Peyer's patch (tissue), 4 donors: Measurements from ENCODE around the gene HSPG2. TPM values are rescaled to one million over a fixed set of nuclear protein-coding genes. Genes with fewer than 3 reads are reported as not detected.
"Not testable (repeated sequence)": the region's sequence is repeated elsewhere in the genome, so short reads cannot be mapped to it uniquely, and the experiment has no call there.

Source experiments
- DNase-seq, 3 donors: peaks; one replicate each; pipeline ENCODE4 v3.0.0-alpha.2; 2017 to 2019
- H3K27ac ChIP-seq, 4 donors: fragments of 200-600 bp; sonication (generic); one replicate each; pipeline ENCODE4 v1.5.1; 2016 to 2019
- H3K27me3 ChIP-seq, 2 donors: fragments of 200-600 bp; sonication (generic); one replicate each; pipeline ENCODE4 v1.5.1; 2019
- H3K36me3 ChIP-seq, 3 donors: fragments of 200-600 bp; sonication (generic); one replicate each; pipeline ENCODE4 v1.5.1; 2016 to 2019
- H3K4me1 ChIP-seq, 4 donors: fragments of 200-600 bp; sonication (generic); one replicate each; pipeline ENCODE4 v1.5.1; 2016 to 2019
- H3K4me3 ChIP-seq, 4 donors: fragments of 200-600 bp; sonication (generic); 1 replicate in 3 of 4; 2 replicates in 1 of 4; pipeline ENCODE4 v1.5.1; 2016 to 2019; ENCODE audit warnings: mild to moderate bottlenecking in 1 of 4
- H3K9me3 ChIP-seq, 4 donors: fragments of 200-600 bp; sonication (generic); one replicate each; pipeline ENCODE4 v1.5.1; 2016 to 2019; ENCODE audit warnings: mild to moderate bottlenecking in 1 of 4
- POLR2A ChIP-seq, 2 donors: fragments of 450-650 bp; IDR thresholded peaks; one replicate each; pipeline ENCODE4 v1.5.1; 2017; ENCODE audit warnings: antibody characterized with exemption in 2 of 2, mild to moderate bottlenecking in 2 of 2, moderate library complexity in 2 of 2
- total RNA-seq, 4 donors: library from RNA; depleted of rRNA; stranded (reverse); fragments of >200 nt; gene quantifications; one replicate each; pipeline ENCODE4 v1.1.0, GENCODE V29; 2016
- TF ChIP-seq, protein P1 (sequence below), 6 experiments: fragments of 450-650 bp in 4 of 6; fragments of 200-600 bp in 2 of 6; sonication (generic) in 1 of 6; IDR thresholded peaks; one replicate each; pipeline ENCODE4 v1.5.1; 2017 to 2019; ENCODE audit warnings: antibody characterized with exemption in 6 of 6, mild to moderate bottlenecking in 3 of 6, moderate library complexity in 1 of 6

HSPG2 gene
- total RNA-seq, 4 donors from 2014 or later: 68.7 to 199 (median 122) TPM

- H3K4me3 ChIP-seq: no peak overlapping the region
- no peaks in the 10 kb centered on the region for H3K27me3 ChIP-seq
- H3K4me1 ChIP-seq: peaks cover 0 to 69% (median 11%) of the 10 kb centered on the region in 4 donors
- TF ChIP-seq, protein P1, sequence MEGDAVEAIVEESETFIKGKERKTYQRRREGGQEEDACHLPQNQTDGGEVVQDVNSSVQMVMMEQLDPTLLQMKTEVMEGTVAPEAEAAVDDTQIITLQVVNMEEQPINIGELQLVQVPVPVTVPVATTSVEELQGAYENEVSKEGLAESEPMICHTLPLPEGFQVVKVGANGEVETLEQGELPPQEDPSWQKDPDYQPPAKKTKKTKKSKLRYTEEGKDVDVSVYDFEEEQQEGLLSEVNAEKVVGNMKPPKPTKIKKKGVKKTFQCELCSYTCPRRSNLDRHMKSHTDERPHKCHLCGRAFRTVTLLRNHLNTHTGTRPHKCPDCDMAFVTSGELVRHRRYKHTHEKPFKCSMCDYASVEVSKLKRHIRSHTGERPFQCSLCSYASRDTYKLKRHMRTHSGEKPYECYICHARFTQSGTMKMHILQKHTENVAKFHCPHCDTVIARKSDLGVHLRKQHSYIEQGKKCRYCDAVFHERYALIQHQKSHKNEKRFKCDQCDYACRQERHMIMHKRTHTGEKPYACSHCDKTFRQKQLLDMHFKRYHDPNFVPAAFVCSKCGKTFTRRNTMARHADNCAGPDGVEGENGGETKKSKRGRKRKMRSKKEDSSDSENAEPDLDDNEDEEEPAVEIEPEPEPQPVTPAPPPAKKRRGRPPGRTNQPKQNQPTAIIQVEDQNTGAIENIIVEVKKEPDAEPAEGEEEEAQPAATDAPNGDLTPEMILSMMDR (IDR thresholded peaks at IDR 0.05): no peak
- TF ChIP-seq POLR2A (IDR thresholded peaks at IDR 0.05): no peak
- DNase-seq: no peak
- no peaks in the 10 kb centered on the region for H3K36me3 ChIP-seq
- no peaks in the 10 kb centered on the region for H3K9me3 ChIP-seq
- H3K27ac ChIP-seq: peak overlapping the region; percentile 51 to 88 (median 70)
Observed at GRCh38 chr1:21912038-21912758, 24.9 kb downstream of the HSPG2 start.

DNA sequence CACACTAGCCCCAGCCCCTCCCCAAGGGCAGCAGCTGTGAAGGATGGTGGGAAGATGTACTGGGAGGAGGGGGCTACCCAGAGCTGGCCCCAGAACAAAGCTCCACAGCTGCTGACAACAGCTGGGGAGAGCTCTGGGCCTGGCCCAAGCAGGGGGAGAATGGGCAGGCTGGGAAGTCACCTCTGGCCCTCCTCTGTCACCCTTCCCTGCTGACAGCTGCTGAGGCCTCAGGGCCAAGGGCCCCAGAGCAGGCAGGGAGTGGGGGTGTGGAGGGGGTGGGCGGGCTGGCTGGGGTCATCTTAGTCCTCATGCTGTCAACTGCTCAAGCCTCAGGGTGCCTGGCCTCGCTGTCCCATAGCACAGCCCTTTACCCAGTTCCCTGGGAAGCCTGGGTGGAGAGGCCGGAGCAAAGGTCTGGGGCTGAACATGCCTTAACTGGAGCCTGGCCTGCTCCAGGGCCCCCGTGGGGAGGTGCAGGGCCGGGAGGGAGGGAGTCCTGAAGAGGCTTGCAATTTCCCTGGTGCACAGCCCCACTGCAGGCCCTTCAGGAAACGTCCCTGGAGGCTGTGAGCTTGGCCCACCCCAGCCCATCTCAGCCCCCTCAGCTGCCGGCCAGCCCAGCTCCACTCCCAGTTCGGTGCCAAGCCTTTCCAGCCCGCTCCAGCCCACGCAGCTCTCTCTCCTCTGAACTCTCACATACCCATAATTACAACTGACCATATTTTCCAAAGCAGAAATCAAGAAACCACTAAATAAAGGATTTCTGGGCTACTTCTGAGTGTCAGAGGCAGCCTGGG, 25.7 kb downstream of the HSPG2 start:
- peak in 2 of 3 donors; percentile 73 for DNase-seq
- Histone ChIP-seq H3K4me3 (no peak overlapping the region), H3K27ac (peak overlapping the region; percentile 56 to 88 (median 76)), H3K9me3 (no peaks in the 10 kb centered on the region), H3K27me3 (no peaks in the 10 kb centered on the region), H3K4me1 (peaks cover 0 to 75% (median 11%) of the 10 kb centered on the region in 4 donors), H3K36me3 (no peaks in the 10 kb centered on the region)
- TF ChIP-seq POLR2A (IDR thresholded peaks at IDR 0.05): peak in 1 of 2 donors; percentile 16
- TF ChIP-seq, protein P1 (IDR thresholded peaks at IDR 0.05): no peak

GRCh38 chr1:21910558-21911204, 26.4 kb downstream of the HSPG2 start:
- TF ChIP-seq, protein P1 (IDR thresholded peaks at IDR 0.05): no peak
- TF ChIP-seq POLR2A (IDR thresholded peaks at IDR 0.05): no peak
- H3K27ac ChIP-seq: peak overlapping the region; percentile 56 to 88 (median 76)

DNA sequence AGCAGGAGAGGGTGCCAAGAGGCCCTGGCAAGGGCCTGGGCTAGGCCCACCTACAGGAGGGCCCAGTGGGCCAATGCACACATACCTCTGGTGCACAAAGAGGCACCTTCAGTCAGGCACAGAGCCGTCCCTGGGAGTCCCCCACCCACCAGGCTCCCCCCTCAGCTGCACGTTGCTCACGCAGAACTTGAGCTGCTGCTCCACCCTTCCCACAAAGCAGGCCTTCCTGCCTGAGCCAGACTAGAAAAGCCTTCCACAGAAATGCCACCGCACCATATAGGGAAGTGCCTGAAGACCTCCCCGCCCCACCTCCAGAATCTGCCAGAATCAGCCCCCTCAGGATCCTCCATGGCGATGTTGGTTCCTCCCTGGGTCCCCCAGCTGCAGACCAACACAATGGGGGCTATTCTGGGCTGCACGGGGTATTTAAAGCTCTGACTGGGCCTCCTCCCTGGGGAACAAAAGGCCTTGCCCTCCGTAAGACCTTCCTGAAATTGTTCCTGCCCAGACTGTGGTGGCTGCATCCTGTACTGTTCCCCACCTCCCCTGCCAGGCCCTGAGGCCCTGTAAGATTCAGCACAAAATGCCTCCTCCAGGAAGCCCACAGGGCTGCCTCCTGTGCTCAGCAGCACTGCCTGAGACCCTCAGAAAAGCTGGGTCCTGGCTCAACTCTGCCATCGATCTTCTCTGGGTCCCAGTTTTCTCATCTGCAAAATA, 27.2 kb downstream of the HSPG2 start:
- no peak for DNase-seq
- TF ChIP-seq, protein P1 (IDR thresholded peaks at IDR 0.05): no peak
- no peak for TF ChIP-seq POLR2A (IDR thresholded peaks at IDR 0.05)
- no peak overlapping the region for H3K4me3 ChIP-seq
- peak overlapping the region; percentile 56 to 88 (median 76) for H3K27ac ChIP-seq
- H3K4me1 ChIP-seq: peaks cover 0 to 76% (median 9%) of the 10 kb centered on the region in 4 donors
- no peaks in the 10 kb centered on the region for H3K27me3 ChIP-seq
- H3K9me3 ChIP-seq: no peaks in the 10 kb centered on the region
- no peaks in the 10 kb centered on the region for H3K36me3 ChIP-seq

More at GRCh38 chr1:21910558-21911204, 26.4 kb downstream of the HSPG2 start:
- Histone ChIP-seq H3K27me3 (no peaks in the 10 kb centered on the region), H3K36me3 (no peaks in the 10 kb centered on the region), H3K4me1 (peaks cover 0 to 77% (median 11%) of the 10 kb centered on the region in 4 donors), H3K9me3 (no peaks in the 10 kb centered on the region), H3K4me3 (no peak overlapping the region)
- DNase-seq: no peak

DNA sequence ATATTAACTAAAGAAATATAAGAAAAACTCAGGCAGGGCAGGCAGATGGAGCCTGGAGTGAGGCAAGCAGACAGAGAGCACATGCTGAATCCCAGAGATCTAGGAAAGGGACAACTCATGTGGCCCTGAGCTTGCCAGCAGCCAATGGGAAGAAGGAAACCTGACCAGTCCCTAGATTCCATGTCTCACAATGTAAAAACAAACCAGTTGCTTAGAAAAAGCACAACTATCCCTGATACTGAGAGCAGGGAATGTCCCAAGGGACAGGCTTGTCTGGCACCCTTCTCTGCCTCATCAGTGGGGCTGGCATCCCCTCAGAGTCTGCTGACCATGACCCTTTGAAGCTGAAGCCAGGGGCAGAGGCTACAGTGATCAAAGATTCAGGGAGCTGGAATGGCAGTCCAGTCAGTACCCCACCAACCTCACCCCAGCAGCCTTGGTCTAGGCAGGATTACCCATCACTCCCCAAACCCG, 27.8 kb downstream of the HSPG2 start:
- H3K4me1 ChIP-seq: peaks cover 0 to 75% (median 12%) of the 10 kb centered on the region in 4 donors

GRCh38 chr1:21907737-21908534, 29.2 kb downstream of the HSPG2 start:
- not testable (repeated sequence) for DNase-seq, H3K4me3 ChIP-seq, H3K9me3 ChIP-seq, H3K27me3 ChIP-seq, H3K36me3 ChIP-seq
- Histone ChIP-seq H3K27ac (peak overlapping the region; percentile 49 to 88 (median 75)), H3K4me1 (peaks cover 0 to 75% (median 16%) of the 10 kb centered on the region in 4 donors)

More for the DNA sequence above, 27.8 kb downstream of the HSPG2 start:
- Histone ChIP-seq H3K27ac (peak overlapping the region; percentile 56 to 88 (median 76)), H3K27me3 (no peaks in the 10 kb centered on the region), H3K36me3 (no peaks in the 10 kb centered on the region), H3K9me3 (no peaks in the 10 kb centered on the region), H3K4me3 (no peak overlapping the region)
- TF ChIP-seq, protein P1 (IDR thresholded peaks at IDR 0.05): no peak
- TF ChIP-seq POLR2A (IDR thresholded peaks at IDR 0.05): no peak
- DNase-seq: no peak
